HepG2 (cell line): ENCODE measurements around the gene TNP2. TPM values are rescaled to one million over a fixed set of nuclear protein-coding genes. Genes with fewer than 3 reads are reported as not detected.

Experiments
- ATF4 ChIP-seq, 2 experiments: fragments of 450-650 bp in 1 of 2; sonication (generic) in 1 of 2; formaldehyde crosslinking; IDR thresholded peaks; 2 replicates each; pipeline versions ENCODE4 v1.5.0 to v1.8.0; 2020 to 2022; ENCODE audit warnings: mild to moderate bottlenecking in 1 of 2, missing genetic modification reagents in 1 of 2
- HNF1A ChIP-seq, 2 experiments: sonication (generic) in 1 of 2; formaldehyde crosslinking in 1 of 2; IDR thresholded peaks; 2 replicates each; pipeline versions ENCODE4 v1.4.0 to v1.6.1; 2016 to 2020; ENCODE audit warnings: borderline replicate concordance in 1 of 2, low read depth in 1 of 2, mild to moderate bottlenecking in 1 of 2, missing genetic modification reagents in 1 of 2
- KDM4B ChIP-seq: sonication (generic); formaldehyde crosslinking; IDR thresholded peaks from 2 replicates; pipeline ENCODE4 v1.4.0; 2020; ENCODE audit warnings: missing genetic modification reagents
- NCOR1 ChIP-seq: fragments of 200-600 bp; sonication (generic); IDR thresholded peaks from 2 replicates; pipeline ENCODE4 v1.7.0; 2017; ENCODE audit warnings: antibody characterized with exemption, low read length, borderline replicate concordance
- NR3C1 ChIP-seq: sonication (generic); formaldehyde crosslinking; IDR thresholded peaks from 2 replicates; pipeline ENCODE4 v1.4.0; 2020; ENCODE audit warnings: missing genetic modification reagents
- REXO4 ChIP-seq: sonication (generic); formaldehyde crosslinking; IDR thresholded peaks from 2 replicates; pipeline ENCODE4 v1.8.0; 2022; ENCODE audit warnings: missing genetic modification reagents, mild to moderate bottlenecking, borderline replicate concordance
- ZNF18 ChIP-seq: sonication (generic); formaldehyde crosslinking; IDR thresholded peaks from 2 replicates; pipeline ENCODE4 v1.8.0; 2022; ENCODE audit warnings: mild to moderate bottlenecking, missing genetic modification reagents; ENCODE audit not compliant: insufficient replicate concordance
- ZNF777 ChIP-seq: sonication (generic); formaldehyde crosslinking; IDR thresholded peaks from 2 replicates; pipeline ENCODE4 v1.4.0; 2020; ENCODE audit warnings: missing genetic modification reagents
- polyA plus RNA-seq, 8 experiments: library from polyadenylated mRNA; depleted of rRNA in 3 of 8; stranded (reverse) in 7 of 8; unstranded in 1 of 8; fragments of >200 nt; fragmentation: Illumina TruSeq in 4 of 8; extraction: Trizol in 4 of 8; gene quantifications; 2 replicates each; pipeline versions ENCODE4 v1.2.1 to v1.2.3, GENCODE V29; 2011 to 2016; ENCODE audit warnings: low read depth in 4 of 8, missing spikeins in 1 of 8, mixed read lengths in 1 of 8; ENCODE audit not compliant: insufficient read depth in 1 of 8
- total RNA-seq, 5 experiments: library from RNA; depleted of rRNA; stranded (reverse); fragments of >200 nt; fragmentation: Illumina TruSeq; extraction: Trizol; gene quantifications; 2 replicates each; pipeline ENCODE4 v1.2.3, GENCODE V29; 2016; ENCODE audit warnings: low read depth in 1 of 5
- TF ChIP-seq, protein P1 (sequence below): sonication (generic); formaldehyde crosslinking; IDR thresholded peaks from 2 replicates; pipeline ENCODE4; 2020; ENCODE audit warnings: missing genetic modification reagents, mild to moderate bottlenecking, borderline replicate concordance
- TF ChIP-seq, protein P2 (sequence below): IDR thresholded peaks from 2 replicates; pipeline ENCODE4 v1.6.1; 2016; ENCODE audit warnings: missing compliant biosample characterization, missing genetic modification reagents, borderline replicate concordance
- TF ChIP-seq, protein P3 (sequence below): sonication (generic); formaldehyde crosslinking; IDR thresholded peaks from 2 replicates; pipeline ENCODE4 v1.4.0; 2020; ENCODE audit warnings: missing genetic modification reagents, low read depth, mild to moderate bottlenecking, borderline replicate concordance

Gene TNP2
- total and polyA plus RNA-seq, 2 of the 13 experiments (the other 11 are each of a cell fraction or from before 2014, with no cell fraction given) = not detected

GRCh38 chr16:11309895-11310633 is 40.9 kb upstream of the TNP2 start (continued):
- TF ChIP-seq, protein P1, sequence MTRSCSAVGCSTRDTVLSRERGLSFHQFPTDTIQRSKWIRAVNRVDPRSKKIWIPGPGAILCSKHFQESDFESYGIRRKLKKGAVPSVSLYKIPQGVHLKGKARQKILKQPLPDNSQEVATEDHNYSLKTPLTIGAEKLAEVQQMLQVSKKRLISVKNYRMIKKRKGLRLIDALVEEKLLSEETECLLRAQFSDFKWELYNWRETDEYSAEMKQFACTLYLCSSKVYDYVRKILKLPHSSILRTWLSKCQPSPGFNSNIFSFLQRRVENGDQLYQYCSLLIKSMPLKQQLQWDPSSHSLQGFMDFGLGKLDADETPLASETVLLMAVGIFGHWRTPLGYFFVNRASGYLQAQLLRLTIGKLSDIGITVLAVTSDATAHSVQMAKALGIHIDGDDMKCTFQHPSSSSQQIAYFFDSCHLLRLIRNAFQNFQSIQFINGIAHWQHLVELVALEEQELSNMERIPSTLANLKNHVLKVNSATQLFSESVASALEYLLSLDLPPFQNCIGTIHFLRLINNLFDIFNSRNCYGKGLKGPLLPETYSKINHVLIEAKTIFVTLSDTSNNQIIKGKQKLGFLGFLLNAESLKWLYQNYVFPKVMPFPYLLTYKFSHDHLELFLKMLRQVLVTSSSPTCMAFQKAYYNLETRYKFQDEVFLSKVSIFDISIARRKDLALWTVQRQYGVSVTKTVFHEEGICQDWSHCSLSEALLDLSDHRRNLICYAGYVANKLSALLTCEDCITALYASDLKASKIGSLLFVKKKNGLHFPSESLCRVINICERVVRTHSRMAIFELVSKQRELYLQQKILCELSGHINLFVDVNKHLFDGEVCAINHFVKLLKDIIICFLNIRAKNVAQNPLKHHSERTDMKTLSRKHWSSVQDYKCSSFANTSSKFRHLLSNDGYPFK = no peak; the same call in 1 of the 2 replicates
- TF ChIP-seq ZNF777 (CRISPR knock-in tag) = no peak
- TF ChIP-seq HNF1A (IDR thresholded peaks at IDR 0.05; ENCODE audit: low read depth) = peak; percentile 61; the same call in 1 of the 2 replicates
- peak; percentile 45; the same call in 1 of the 2 replicates for TF ChIP-seq HNF1A (CRISPR knock-in tag; IDR thresholded peaks at IDR 0.05; ENCODE audit: borderline replicate concordance)
- TF ChIP-seq NCOR1 = peak; percentile 92; the same call in 1 of the 2 replicates
- no peak for TF ChIP-seq NR3C1 (CRISPR knock-in tag)
- peak; percentile 100 for TF ChIP-seq ZNF18 (CRISPR knock-in tag)
- TF ChIP-seq, protein P2, sequence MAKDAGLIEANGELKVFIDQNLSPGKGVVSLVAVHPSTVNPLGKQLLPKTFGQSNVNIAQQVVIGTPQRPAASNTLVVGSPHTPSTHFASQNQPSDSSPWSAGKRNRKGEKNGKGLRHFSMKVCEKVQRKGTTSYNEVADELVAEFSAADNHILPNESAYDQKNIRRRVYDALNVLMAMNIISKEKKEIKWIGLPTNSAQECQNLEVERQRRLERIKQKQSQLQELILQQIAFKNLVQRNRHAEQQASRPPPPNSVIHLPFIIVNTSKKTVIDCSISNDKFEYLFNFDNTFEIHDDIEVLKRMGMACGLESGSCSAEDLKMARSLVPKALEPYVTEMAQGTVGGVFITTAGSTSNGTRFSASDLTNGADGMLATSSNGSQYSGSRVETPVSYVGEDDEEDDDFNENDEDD (CRISPR knock-in tag) = peak; percentile 28; the same call in 1 of the 2 replicates
- TF ChIP-seq REXO4 (CRISPR knock-in tag) = no peak
- no peak for TF ChIP-seq KDM4B
- TF ChIP-seq ATF4 (CRISPR knock-in tag; IDR thresholded peaks at IDR 0.05) = peak in 1 of 2 experiments; percentile 65; a peak in 2 of 4 replicates
- TF ChIP-seq, protein P3, sequence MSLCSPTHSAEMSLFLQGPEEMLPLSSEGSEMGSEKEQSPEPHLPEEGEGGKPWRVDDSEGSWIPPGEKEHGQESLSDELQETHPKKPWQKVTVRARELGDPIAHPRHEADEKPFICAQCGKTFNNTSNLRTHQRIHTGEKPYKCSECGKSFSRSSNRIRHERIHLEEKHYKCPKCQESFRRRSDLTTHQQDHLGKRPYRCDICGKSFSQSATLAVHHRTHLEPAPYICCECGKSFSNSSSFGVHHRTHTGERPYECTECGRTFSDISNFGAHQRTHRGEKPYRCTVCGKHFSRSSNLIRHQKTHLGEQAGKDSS (CRISPR knock-in tag) = no peak; the same call in 1 of the 2 replicates
